Heart right ventricle (tissue), 16 donors: Measurements from ENCODE around the gene ROR2. TPM values are rescaled to one million over a fixed set of nuclear protein-coding genes. Genes with fewer than 3 reads are reported as not detected.

Experiments
- ATAC-seq, 8 donors: fragments of 200-7000 bp; cut with Tn5 transposase; one replicate each; pipeline ENCODE4 v1.9.1; 2020; ENCODE audit warnings: mild to moderate bottlenecking in 8 of 8, moderate library complexity in 8 of 8, moderate number of reproducible peaks in 1 of 8
- DNase-seq, 2 donors: peaks; one replicate each; pipeline ENCODE4 v3.0.0-alpha.2; 2020
- H3K27ac ChIP-seq, 10 donors: fragments of 200-600 bp; sonication (generic) in 2 of 10; one replicate each; pipeline versions ENCODE4 v1.5.0 to v1.8.0; 2020 to 2022; ENCODE audit warnings: mild to moderate bottlenecking in 3 of 10
- H3K27me3 ChIP-seq, 7 donors: fragments of 200-600 bp; one replicate each; pipeline ENCODE4 v1.8.0; 2021 to 2022; ENCODE audit warnings: mild to moderate bottlenecking in 2 of 7
- H3K36me3 ChIP-seq, 9 donors: fragments of 200-600 bp; sonication (generic) in 1 of 9; one replicate each; pipeline versions ENCODE4 v1.5.0 to v1.8.0; 2020 to 2022; ENCODE audit warnings: mild to moderate bottlenecking in 2 of 9
- H3K4me1 ChIP-seq, 9 donors: fragments of 200-600 bp; sonication (generic) in 1 of 9; one replicate each; pipeline versions ENCODE4 v1.5.0 to v1.8.0; 2020 to 2022; ENCODE audit warnings: mild to moderate bottlenecking in 4 of 9
- H3K4me3 ChIP-seq, 10 donors: fragments of 200-600 bp; sonication (generic) in 2 of 10; one replicate each; pipeline versions ENCODE4 v1.5.0 to v1.8.0; 2020 to 2022; ENCODE audit warnings: mild to moderate bottlenecking in 7 of 10, moderate library complexity in 2 of 10
- H3K9me3 ChIP-seq, 11 donors: fragments of 200-600 bp in 10 of 11; sonication (generic) in 2 of 11; one replicate each; pipeline versions ENCODE4 v1.5.0 to v1.8.0; 2013 to 2022; ENCODE audit warnings: mild to moderate bottlenecking in 2 of 11, control low read depth in 1 of 11, moderate library complexity in 1 of 11
- WGBS, 2 donors: extraction: QIAGEN DNeasy Blood & Tissue Kit; methylation state at CpG; one replicate each; pipeline ENCODE4 v1.1.7; 2013; ENCODE audit warnings: inconsistent platforms in 1 of 2; 5-methylcytosine and 5-hydroxymethylcytosine counted together
- intact Hi-C, 10 donors: fragments of 100-400 bp; cut with DNase I; formaldehyde crosslinking; loops; one replicate each; pipeline versions ENCODE4 v1.11.1 to v1.14.2; 2022
- polyA plus RNA-seq, 2 donors: library from polyadenylated mRNA; stranded (reverse); fragments of 200-250 nt; gene quantifications; one replicate each; pipeline ENCODE4 v1.2.3, GENCODE V29; 2013
- total RNA-seq, 10 donors: library from RNA; stranded (reverse); fragmentation: NEBNext Ultra II Directional in 3 of 10; extraction: Animal tissue kit (Norgen Biotek cat#: 25700) in 3 of 10; gene quantifications; one replicate each; pipeline versions ENCODE4 v1.2.1 to v1.2.4, GENCODE V29; 2021 to 2023
- TF ChIP-seq, protein P1 (sequence below), 9 donors: fragments of 200-600 bp; sonication (generic) in 2 of 9; IDR thresholded peaks; one replicate each; pipeline versions ENCODE4 v1.5.0 to v1.8.0; 2021 to 2022; ENCODE audit warnings: antibody characterized with exemption in 9 of 9, mild to moderate bottlenecking in 5 of 9, moderate library complexity in 1 of 9
- donor health status: Arrhythmogenic right ventricular cardiomyopathy.
- donor health status: ischemic (EF 13 %, LVEDD 7.1; RV severe dilation, severe dysfunction).
- donor health status: healthy with polysubstance abuse.
- donor health status: DM: no; HTN: yes; CAD: no.
- donor health status: DM: no; HTN: no; CAD: no.
- donor health status: ischemic (EF 25% LVEDD 6.9; RV normal size, moderate dysfunction).
- donor health status: ischemic (EF 25% LVEDD 5.7; RV mildly dilated, moderate dysfunction).
- donor health status: healthy.
- donor health status: DM: yes; HTN: yes; CAD: no.
- donor health status: Ischemic cardiomyopathy.
- donor health status: ischemic (EF 35%, LVEDD 5.7; RV mildly dilated, moderate dysfunction).
- donor health status: nonischemic (EF 11% LVEDD 7.7; RV severe dilation, severe dysfunction).
- donor health status: DM: yes; HTN: yes; CAD: no.
- donor health status: PGD.
- donor health status: ischemic (EF 29% LVEDD 5.4; RV normal size, mild dysfunction).
- donor health status: nonischemic (EF 23%, LVEDD 6.1; RV moderate dilation, normal function).

Gene ROR2
- total and polyA plus RNA-seq, 12 donors: 0.11 to 1.4 (median 0.47) TPM

- intact Hi-C loops: loop anchor here in 1 of 10 donors (10.0 kb wide), 1 partner anchor 103 kb away; no protein-coding TSS in a partner anchor
- WGBS, 2 donors: 83 to 85% methylated on average over 5 of the region's 5 CpGs
- TF ChIP-seq, protein P1, sequence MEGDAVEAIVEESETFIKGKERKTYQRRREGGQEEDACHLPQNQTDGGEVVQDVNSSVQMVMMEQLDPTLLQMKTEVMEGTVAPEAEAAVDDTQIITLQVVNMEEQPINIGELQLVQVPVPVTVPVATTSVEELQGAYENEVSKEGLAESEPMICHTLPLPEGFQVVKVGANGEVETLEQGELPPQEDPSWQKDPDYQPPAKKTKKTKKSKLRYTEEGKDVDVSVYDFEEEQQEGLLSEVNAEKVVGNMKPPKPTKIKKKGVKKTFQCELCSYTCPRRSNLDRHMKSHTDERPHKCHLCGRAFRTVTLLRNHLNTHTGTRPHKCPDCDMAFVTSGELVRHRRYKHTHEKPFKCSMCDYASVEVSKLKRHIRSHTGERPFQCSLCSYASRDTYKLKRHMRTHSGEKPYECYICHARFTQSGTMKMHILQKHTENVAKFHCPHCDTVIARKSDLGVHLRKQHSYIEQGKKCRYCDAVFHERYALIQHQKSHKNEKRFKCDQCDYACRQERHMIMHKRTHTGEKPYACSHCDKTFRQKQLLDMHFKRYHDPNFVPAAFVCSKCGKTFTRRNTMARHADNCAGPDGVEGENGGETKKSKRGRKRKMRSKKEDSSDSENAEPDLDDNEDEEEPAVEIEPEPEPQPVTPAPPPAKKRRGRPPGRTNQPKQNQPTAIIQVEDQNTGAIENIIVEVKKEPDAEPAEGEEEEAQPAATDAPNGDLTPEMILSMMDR (IDR thresholded peaks at IDR 0.05): no peak
- ATAC-seq: no peak
- Histone ChIP-seq H3K9me3 (no peaks in the 10 kb centered on the region), H3K27me3 (peaks cover 0 to 15% (median 0%) of the 10 kb centered on the region in 7 donors), H3K4me3 (no peak overlapping the region), H3K27ac (no peak overlapping the region), H3K36me3 (no peaks in the 10 kb centered on the region), H3K4me1 (peaks cover 0 to 23% (median 4%) of the 10 kb centered on the region in 9 donors)
- DNase-seq: no peak
Measured at GRCh38 chr9:91841591-91841990, 108.4 kb downstream of the ROR2 start.

GRCh38 chr9:91840882-91841281 is 109.1 kb downstream of the ROR2 start:
- Histone ChIP-seq H3K9me3 (no peaks in the 10 kb centered on the region), H3K27ac (no peak overlapping the region), H3K4me3 (no peak overlapping the region), H3K36me3 (no peaks in the 10 kb centered on the region), H3K4me1 (peaks cover 0 to 23% (median 4%) of the 10 kb centered on the region in 9 donors), H3K27me3 (peaks cover 0 to 16% (median 0%) of the 10 kb centered on the region in 7 donors)
- 89 to 95% methylated on average over 6 of the region's 6 CpGs for WGBS, 2 donors
- DNase-seq (no peak), ATAC-seq (no peak)
- TF ChIP-seq, protein P1 (IDR thresholded peaks at IDR 0.05): no peak
- intact Hi-C loops: loop anchor here in 1 of 10 donors (10.0 kb wide), 1 partner anchor 104 kb away; no protein-coding TSS in a partner anchor

DNA sequence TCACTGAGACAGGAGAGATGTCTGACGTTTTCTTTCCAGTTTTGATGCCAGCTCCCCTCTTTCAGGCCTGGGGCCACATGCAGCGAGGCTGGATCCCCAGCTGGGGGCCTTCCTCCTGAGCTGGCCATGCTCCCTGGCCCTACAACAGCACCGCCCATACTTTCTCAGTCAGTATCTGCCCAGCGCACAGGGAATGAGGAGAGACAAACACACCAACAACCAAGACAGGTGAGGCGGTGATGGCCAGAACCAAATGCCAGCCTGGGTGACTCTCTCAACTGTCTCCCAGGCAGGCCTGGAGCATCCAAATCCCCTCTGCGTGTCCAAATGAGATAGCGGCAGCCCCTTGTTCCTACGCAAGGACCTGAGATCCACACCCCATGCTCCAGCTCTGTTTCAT is 109.6 kb downstream of the ROR2 start:
- H3K36me3 ChIP-seq: no peaks in the 10 kb centered on the region
- peaks cover 0 to 23% (median 4%) of the 10 kb centered on the region in 9 donors for H3K4me1 ChIP-seq
- 90 to 93% methylated on average over 8 of the region's 8 CpGs for WGBS, 2 donors
- H3K27me3 ChIP-seq: peaks cover 0 to 18% (median 0%) of the 10 kb centered on the region in 7 donors
- intact Hi-C loops: loop anchor here in 1 of 10 donors (10.0 kb wide), 1 partner anchor 104 kb away; no protein-coding TSS in a partner anchor
- H3K9me3 ChIP-seq: no peaks in the 10 kb centered on the region
- TF ChIP-seq, protein P1 (IDR thresholded peaks at IDR 0.05): no peak
- ATAC-seq (no peak), DNase-seq (no peak)
- no peak overlapping the region for H3K27ac ChIP-seq
- H3K4me3 ChIP-seq: no peak overlapping the region

DNA sequence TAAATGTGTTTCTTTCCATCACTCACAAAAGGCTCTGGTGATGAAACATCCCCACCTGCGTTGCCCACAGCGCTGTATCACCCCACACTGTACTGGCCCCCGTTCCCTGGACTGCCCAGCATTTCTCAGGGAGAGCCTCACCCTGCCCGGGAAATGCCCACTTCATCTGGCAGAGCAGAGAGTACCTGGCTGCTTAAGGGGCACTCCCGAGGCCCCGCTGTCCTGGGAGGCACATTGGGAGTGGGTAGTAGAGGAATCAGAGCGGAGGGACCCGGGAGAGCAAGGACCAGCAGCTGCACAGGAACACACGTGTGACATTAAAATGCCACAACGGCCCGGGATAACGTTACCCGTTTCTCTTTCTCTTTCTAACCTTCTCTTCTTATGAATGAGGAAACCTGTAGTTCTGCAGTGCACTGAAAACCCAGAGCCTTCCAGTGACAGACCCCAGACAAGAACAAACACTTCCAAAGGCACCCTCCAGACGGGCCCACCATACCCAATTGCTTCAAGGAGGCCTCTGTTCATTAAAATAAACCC is 110.0 kb downstream of the ROR2 start:
- 82 to 90% methylated on average over 14 of the region's 14 CpGs for WGBS, 2 donors
- TF ChIP-seq, protein P1 (IDR thresholded peaks at IDR 0.05): no peak
- Histone ChIP-seq H3K4me3 (no peak overlapping the region), H3K36me3 (no peaks in the 10 kb centered on the region), H3K9me3 (no peaks in the 10 kb centered on the region), H3K27ac (no peak overlapping the region), H3K4me1 (peaks cover 0 to 23% (median 4%) of the 10 kb centered on the region in 9 donors), H3K27me3 (peaks cover 0 to 19% (median 0%) of the 10 kb centered on the region in 7 donors)
- no peak for ATAC-seq
- intact Hi-C loops: loop anchor here in 1 of 10 donors (10.0 kb wide), 1 partner anchor 105 kb away; no protein-coding TSS in a partner anchor
- DNase-seq: no peak
